HG03520 (cell line): Measurements from ENCODE around the gene C8A.

Experiments used
- ATAC-seq: cut with Tn5 transposase; IDR thresholded peaks from one replicate; pipeline ENCODE4 v1.9.1; 2021; ENCODE audit warnings: mild to moderate bottlenecking, moderate library complexity; ENCODE audit not compliant: unreplicated experiment

The C8A gene

GRCh38 chr1:56836359-56836758, 18.2 kb upstream of the C8A start:
- ATAC-seq = no peak

DNA sequence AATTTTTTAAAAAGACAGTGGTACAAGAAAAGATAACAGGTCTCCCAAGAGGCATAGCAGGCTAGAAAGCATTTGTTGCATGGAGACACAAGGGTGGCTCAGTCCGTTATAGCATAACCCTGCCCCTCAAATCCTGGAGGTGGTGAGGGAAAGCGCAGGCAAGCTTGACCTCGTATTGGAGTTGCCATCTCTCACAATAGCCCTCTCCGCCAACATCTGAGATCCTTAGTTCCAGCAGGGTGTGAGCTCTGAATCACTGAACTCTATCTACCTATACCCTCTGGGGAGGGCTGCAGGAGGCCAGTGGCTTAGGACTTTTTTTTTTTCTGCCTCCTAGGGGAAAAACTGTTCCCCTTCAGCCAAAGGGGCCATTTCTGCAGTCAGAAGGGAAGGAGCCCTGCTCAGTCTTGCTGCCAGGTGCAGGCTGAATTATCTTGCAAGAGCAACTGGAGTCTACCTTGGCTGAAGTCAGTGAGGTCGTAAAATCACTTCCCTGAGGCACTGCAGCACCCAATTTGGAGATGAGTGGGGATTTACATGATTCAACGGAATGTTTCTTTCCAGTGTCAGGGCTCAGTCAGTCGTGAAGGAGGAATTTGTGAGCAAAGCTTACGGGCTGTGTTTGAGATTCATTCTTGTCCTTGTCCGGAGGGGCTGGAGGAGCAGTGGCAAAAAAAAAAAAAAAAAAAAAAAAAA, 17.2 kb upstream of the C8A start:
- ATAC-seq = no peak

DNA sequence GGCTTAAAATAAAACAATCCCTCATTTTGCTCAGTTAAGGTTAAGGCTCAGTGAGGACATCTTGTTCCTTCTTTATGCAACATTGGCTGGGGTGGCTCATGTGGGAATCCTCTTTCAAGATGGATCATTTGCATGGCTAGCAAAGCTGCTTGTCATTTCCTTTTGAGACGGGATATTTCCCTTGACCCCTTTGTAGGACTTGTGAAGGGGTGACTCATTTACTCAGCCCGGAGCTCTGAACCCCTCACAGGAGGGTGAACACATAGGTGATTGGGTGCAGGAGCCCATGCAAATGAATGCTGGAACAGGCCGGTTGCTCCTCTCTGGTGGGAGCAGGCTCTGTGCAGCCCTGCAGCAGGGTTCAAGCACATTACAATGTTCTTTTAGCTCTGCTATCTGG, 15.8 kb upstream of the C8A start:
- ATAC-seq = no peak

DNA sequence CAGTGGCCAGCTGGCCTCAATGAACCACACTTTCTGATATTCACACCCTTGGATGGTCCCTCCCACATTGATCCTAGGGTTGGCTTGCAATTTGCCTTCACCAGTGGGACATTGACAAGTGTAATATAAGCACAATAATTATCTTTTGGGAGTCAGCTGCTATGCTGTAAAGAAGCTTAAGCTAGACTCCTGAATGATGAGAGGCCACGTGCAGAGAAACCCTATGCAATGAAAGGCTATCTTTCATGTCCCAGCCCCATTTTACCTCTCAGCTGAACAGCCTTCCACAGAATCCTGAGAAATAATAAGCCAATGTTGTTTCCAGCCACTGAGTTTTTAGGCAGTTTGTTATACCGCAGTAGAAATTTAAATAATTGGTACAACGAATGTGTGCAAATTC, 11.1 kb upstream of the C8A start:
- ATAC-seq = no peak

- ATAC-seq = no peak
Measured at GRCh38 chr1:56844545-56845136, 10.0 kb upstream of the C8A start.

GRCh38 chr1:56845343-56845742, 9.3 kb upstream of the C8A start:
- ATAC-seq = no peak

GRCh38 chr1:56849750-56850149, 4.8 kb upstream of the C8A start:
- no peak for ATAC-seq

DNA sequence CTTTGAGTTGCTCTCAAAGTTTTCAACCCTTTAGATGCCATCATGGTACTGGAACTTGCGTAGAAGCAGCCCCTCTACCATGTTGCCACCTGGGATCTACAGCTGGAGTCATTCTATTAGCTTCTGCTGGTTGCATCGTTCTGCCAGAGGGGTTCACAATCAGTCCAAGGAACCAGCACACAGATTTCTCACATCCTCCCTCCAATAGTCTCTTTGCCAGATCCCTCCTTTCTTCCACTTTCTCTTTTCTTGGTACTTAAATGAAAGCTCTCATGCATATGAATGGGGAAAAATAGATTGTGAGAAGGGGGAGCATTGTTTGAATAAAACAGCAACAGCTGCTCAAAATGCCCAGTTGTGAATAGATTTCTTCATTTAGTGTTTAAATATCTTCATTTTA, 4.2 kb upstream of the C8A start:
- no peak for ATAC-seq

DNA sequence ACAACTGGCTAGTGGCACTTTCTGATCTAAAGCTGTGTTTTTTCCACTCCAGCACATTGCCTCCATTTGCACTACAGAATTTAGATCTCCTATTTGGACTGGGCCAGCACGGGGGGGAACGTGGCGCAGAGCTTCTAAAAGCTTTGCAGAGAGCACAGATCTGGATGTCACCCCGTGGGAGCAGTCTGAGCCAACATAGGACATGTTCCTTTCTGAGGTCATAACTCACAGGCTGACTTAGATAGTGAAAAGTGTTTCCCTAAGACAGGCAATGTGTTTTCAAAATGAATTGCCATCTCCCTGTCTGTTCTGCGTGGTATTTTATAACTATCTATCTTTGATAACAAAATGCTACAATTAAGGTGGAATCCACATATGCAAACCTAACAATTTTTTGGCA, 3.7 kb upstream of the C8A start:
- no peak for ATAC-seq

- ATAC-seq = no peak
Measured at GRCh38 chr1:56852476-56852875, 2.1 kb upstream of the C8A start.

GRCh38 chr1:56855190-56855589, 593 bp downstream of the C8A start:
- no peak for ATAC-seq

DNA sequence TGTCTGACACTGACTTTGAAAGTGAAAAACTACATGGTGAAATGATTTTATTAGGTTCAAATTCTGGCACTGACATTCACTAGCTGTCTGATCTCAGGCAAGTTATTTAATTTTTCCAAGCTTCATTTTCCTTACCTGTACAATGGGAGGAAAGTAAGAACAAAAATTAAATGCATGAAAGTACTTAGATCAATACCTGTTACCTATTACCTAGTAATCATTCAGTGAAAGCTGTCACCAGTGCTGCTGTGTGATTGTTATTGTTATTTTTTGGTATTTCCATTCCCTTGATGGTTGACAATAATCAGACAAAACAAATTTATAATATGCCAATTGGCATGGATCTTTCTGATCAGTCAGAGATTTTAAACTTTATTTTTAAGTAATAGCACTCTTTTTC, 1.6 kb downstream of the C8A start:
- ATAC-seq = no peak

GRCh38 chr1:56859287-56859686, 4.7 kb downstream of the C8A start:
- no peak for ATAC-seq

DNA sequence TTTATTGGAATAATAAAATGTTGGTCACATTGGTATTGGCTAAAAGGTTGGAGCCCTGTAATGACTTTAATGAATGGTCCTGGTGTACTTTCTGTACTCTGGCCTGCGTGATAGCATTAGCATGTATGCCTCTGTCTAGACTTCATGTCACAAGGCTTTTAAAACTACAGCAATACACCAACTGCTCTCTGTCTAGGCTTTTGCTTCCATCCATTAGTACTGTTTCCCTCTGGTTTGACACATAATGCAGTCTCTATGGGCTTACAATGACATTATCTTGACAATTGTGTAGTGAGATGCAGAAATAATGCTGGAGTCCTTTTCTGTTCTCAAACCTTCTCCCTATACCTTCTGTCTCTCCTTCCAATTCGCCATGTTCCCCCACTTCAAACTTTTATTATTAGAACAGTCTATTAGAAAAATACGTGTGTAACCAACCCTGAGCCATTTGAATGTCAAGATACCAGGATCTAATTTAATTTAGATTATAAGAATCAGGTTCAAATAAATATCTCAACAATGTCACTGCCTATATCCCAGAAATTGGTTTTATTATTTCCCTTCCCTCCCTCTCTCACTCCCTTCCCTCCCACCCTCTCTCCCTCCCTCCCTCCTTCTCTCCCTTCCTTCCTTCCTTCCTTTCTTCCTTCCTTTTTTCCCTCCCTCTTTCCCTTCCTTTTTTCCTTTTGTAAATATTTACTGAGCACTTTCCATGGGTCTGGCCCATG, 8.8 kb downstream of the C8A start:
- ATAC-seq = no peak

DNA sequence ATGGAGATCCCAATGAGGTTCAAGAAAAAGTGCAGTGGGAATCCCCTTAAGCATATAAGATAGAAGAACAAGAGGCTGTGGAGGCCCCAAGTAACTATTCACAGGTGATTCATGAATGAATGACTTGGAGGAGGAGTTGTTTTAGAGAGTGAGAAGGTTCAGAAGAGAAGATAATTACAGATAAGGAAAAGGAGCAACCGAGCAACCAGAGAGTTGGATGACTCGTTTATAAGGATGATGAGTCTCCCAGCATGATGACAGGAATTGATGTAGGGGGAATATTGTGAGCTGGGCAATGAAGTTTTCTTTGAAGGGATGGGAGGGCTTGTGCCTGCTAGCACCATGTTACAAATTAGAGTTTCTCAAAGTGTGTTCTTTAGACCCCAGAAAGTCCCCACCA, 9.8 kb downstream of the C8A start:
- ATAC-seq = no peak

DNA sequence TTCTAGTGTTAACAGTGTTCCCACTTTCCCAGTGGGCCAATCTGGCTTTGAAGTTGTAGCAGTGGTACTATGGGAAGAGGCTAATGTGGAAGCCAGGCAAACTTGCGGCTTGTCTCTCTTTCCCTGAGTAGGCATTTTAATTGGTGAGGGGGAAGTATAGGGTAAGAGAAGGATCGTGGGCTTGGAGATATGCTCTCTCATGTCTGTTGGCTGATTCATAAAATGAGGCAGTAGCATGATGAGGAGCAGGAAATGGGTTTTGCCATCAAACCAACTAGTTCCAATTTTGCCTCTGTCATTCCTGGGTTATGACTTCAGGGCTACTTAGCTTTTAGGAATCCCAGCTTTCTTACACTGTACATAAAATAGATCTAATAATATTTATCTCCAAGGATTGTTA, 12.1 kb downstream of the C8A start:
- no peak for ATAC-seq

DNA sequence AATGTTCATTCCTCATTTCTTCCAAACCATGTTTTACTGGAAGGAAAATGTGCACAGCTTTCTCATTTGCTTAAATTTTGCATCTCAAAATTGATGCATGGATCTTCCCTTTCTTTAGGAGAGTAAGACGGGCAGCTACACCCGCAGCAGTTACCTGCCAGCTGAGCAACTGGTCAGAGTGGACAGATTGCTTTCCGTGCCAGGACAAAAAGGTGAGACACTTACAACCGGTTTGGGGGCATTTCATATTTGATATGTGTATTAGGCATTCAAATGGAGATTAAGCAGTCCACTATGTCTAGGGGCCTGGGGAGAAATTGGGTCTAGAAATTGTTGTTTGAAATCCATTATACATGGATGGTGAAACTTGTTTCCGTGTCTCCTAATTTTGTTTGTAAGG, 12.9 kb downstream of the C8A start:
- no peak for ATAC-seq

GRCh38 chr1:56868761-56869160, 14.2 kb downstream of the C8A start:
- ATAC-seq = no peak

DNA sequence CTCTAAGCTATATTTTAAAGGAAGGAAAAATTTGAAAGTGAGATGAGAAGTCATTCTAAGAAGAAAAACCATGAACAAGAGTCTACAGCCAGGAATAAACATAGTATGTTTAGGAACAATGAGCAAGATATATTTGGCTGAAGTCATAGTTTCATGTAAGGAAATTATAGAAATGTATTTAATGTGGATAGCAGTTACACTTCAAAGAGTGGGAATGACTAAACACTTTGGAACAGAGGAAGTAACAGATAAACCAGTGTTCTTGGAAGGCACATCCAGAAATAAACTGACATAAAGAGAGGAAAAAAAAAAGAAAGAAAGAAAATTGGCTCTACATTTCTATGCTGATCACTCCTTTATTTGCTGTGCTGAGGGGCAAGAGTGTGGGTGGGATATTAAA, 18.0 kb downstream of the C8A start:
- no peak for ATAC-seq

GRCh38 chr1:56873213-56873612, 18.6 kb downstream of the C8A start:
- no peak for ATAC-seq

DNA sequence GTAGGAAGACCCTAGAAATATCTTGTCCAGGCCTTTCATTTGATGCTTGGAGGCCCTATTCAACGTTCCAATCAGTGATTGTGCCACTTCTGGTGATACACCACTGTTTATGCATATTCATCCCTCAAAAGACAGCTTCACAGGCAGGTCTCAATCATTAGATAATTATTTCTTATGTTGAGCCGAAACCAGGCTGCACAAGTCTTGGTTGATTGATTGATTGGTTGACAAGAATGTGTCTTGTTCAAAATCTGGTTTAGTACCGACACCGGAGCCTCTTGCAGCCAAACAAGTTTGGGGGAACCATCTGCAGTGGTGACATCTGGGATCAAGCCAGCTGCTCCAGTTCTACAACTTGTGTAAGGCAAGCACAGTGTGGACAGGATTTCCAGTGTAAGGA, 20.1 kb downstream of the C8A start:
- no peak for ATAC-seq

DNA sequence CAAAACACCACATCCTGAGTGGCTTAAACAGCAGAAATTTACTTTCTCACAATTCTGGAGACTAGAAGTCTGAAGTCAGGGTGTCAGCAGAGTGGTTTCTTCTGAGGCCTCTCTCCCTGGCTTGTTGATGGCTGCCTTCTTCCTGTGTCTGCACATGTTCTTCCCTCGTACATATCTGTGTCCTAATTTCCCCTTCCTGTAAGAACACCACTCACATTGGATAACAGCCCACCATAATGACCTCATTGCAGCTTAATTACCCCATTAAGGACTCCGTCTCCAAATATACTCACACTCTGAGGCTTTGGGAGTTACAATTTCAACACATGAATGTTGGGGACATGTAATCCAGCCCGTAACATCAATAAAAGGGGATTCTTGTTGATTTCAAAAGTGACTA, 23.4 kb downstream of the C8A start:
- no peak for ATAC-seq
